ENCODE results near the gene MICOS13. TPM values are rescaled to one million over a fixed set of nuclear protein-coding genes. Genes with fewer than 3 reads are reported as not detected.

MICOS13 gene
- polyA plus RNA-seq, 1 of the 3 experiments (the other 2 are of a cell fraction), result 112 TPM

DNA sequence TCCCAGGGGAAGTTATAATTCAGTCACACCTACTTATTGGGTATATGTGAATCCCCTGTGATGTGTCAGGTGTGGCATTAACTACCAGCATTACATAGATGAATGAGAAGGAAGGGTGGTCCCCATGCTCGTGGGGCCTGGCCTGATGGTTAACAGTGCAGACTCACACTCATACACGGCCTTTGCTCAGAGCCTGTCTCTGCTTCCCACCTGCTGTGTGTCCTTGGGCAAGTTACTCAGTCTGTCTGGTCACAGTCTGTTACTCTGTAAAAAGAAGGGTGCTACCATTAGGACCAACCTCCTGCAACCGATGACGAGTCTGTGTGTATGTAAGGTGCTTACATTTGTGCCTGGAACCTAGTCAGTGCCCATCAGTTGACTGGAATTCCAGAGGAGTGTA, 33.6 kb downstream of the MICOS13 start (continued):
- TF ChIP-seq USF2 (IDR thresholded peaks at IDR 0.05; ENCODE audit: borderline replicate concordance, low read depth, low read length) (no peak), TEAD4 (IDR thresholded peaks at IDR 0.05; ENCODE audit: borderline replicate concordance, insufficient read depth) (no peak), REST (IDR thresholded peaks at IDR 0.05; ENCODE audit: low read depth, low read length) (no peak), MXI1 (IDR thresholded peaks at IDR 0.05; ENCODE audit: low read depth, low read length) (no peak)

DNA sequence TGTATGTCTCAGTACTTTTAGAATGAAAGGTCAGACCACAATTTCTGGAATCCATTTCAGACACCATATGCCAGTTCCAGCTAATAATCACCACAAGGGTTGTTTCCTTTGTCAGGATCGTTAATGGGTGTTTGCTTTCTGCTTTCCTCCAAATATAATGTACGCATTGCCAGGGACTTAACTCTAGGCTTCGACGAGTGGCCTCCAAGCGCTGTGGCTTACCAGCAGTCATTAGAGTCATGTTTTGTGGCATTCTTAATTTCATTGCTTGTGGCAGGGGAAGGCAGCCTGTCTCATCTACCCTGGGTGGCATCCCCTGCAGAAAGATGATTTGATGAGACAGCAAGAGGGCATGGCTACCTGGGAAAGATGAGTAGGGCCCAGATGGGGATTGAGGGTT, 34.9 kb downstream of the MICOS13 start:
- no peak overlapping the region for H3K9ac ChIP-seq
- H3K79me2 ChIP-seq (ENCODE audit: insufficient read depth), result peaks cover 68% of the 10 kb centered on the region
- H3F3A ChIP-seq (replicated peaks; ENCODE audit: insufficient read depth), result peaks cover 5% of the 10 kb centered on the region
- no peak overlapping the region for H2AFZ ChIP-seq (ENCODE audit: low read depth)
- no peak overlapping the region for H3K4me2 ChIP-seq
- H3K36me3 ChIP-seq (replicated peaks in 1 of 2; ENCODE audit: control insufficient read depth in 1 of 2, insufficient read depth in 2 of 2, low read length in 1 of 2), result peaks cover 67 to 72% of the 10 kb centered on the region in 2 experiments
- TF ChIP-seq CHD2 (IDR thresholded peaks at IDR 0.05; ENCODE audit: low read length, partially characterized antibody) (no peak), EZH2phosphoT487 (IDR thresholded peaks at IDR 0.05; ENCODE audit: borderline replicate concordance, low read depth) (no peak), NRF1 (IDR thresholded peaks at IDR 0.05; ENCODE audit: low read depth, low read length) (no peak), NFIC (IDR thresholded peaks at IDR 0.05; ENCODE audit: borderline replicate concordance) (no peak), SMC3 (IDR thresholded peaks at IDR 0.05; ENCODE audit: low read depth, low read length) (no peak), POLR2AphosphoS5 (IDR thresholded peaks at IDR 0.05; ENCODE audit: low read depth, low read length) (no peak), SIN3A (IDR thresholded peaks at IDR 0.05; ENCODE audit: borderline replicate concordance, low read depth, low read length) (no peak), TEAD4 (IDR thresholded peaks at IDR 0.05; ENCODE audit: borderline replicate concordance, insufficient read depth) (no peak), MAX (IDR thresholded peaks at IDR 0.05; ENCODE audit: low read depth) (no peak), ELF1 (IDR thresholded peaks at IDR 0.05) (no peak), JUND (IDR thresholded peaks at IDR 0.05) (no peak), REST (IDR thresholded peaks at IDR 0.05; ENCODE audit: low read depth, low read length) (no peak), YY1 (IDR thresholded peaks at IDR 0.05; ENCODE audit: low read depth) (no peak), TCF12 (IDR thresholded peaks at IDR 0.05) (no peak), USF2 (IDR thresholded peaks at IDR 0.05; ENCODE audit: borderline replicate concordance, low read depth, low read length) (no peak), RFX5 (IDR thresholded peaks at IDR 0.05; ENCODE audit: low read length) (no peak), RCOR1 (IDR thresholded peaks at IDR 0.05; ENCODE audit: low read length) (no peak)
- TF ChIP-seq, protein P1, sequence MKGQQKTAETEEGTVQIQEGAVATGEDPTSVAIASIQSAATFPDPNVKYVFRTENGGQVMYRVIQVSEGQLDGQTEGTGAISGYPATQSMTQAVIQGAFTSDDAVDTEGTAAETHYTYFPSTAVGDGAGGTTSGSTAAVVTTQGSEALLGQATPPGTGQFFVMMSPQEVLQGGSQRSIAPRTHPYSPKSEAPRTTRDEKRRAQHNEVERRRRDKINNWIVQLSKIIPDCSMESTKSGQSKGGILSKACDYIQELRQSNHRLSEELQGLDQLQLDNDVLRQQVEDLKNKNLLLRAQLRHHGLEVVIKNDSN (IDR thresholded peaks at IDR 0.05; ENCODE audit: borderline replicate concordance, low read depth), result no peak
- no peaks in the 10 kb centered on the region for H3K27me3 ChIP-seq (ENCODE audit: insufficient read depth)
- ChIA-PET POLR2A (interaction anchor here (0.6 to 0.9 kb wide), 3 partner anchors 23 to 46 kb away, joined by 3 read pairs; partner anchors contain the start of genes SAFB and SAFB2), CTCF (interaction anchor here (1.3 kb wide), 1 partner anchor 44 kb away, joined by 3 read pairs; no protein-coding TSS in a partner anchor)
- H3K9me2 ChIP-seq, result no peaks in the 10 kb centered on the region
- DNase-seq, result no peak
- no peak overlapping the region for H3K27ac ChIP-seq (ENCODE audit: low read depth in 2 of 2, low read length in 1 of 2)
- no peak overlapping the region for H3K4me3 ChIP-seq (ENCODE audit: low read depth in 2 of 2, low read length in 1 of 2)
- no peaks in the 10 kb centered on the region for H3K4me1 ChIP-seq (ENCODE audit: control insufficient read depth in 1 of 2, insufficient read depth in 2 of 2, low read depth in 1 of 2, low read length in 1 of 2)
- peaks cover 71% of the 10 kb centered on the region for H4K20me1 ChIP-seq (ENCODE audit: insufficient read depth)
- H3K9me3 ChIP-seq, result no peaks in the 10 kb centered on the region
- 95% methylated on average over 5 of the region's 5 CpGs for WGBS (ENCODE audit: low lambda C conversion rate)

Measured in SK-N-SH (cell line).